Left ventricle myocardium superior (tissue), 1 donor: Measurements from ENCODE around the gene ALKBH5. TPM values are rescaled to one million over a fixed set of nuclear protein-coding genes. Genes with fewer than 3 reads are reported as not detected.

Source experiments
- ATAC-seq: fragments of 200-7000 bp; cut with Tn5 transposase; one replicate; pipeline ENCODE4 v1.9.1; 2020; ENCODE audit warnings: mild to moderate bottlenecking, moderate library complexity
- DNase-seq: peaks from one replicate; pipeline ENCODE4 v3.0.0-alpha.2; 2020
- intact Hi-C: fragments of 100-400 bp; cut with micrococcal nuclease; formaldehyde crosslinking; loops from one replicate; pipeline ENCODE4 v1.11.0; 2022
- total RNA-seq: library from RNA; stranded (reverse); fragmentation: NEBNext Ultra II Directional; extraction: Animal tissue kit (Norgen Biotek cat#: 25700); gene quantifications from one replicate; pipeline ENCODE4 v1.2.1, GENCODE V29; 2021
- donor health status: DM: no; HTN: yes; CAD: no; lungs with severe emphysema.

Gene ALKBH5
- total RNA-seq, 1 donor from 2014 or later = 197 TPM

- ATAC-seq (peak; percentile 33), DNase-seq (peak; percentile 71)
- intact Hi-C loops = no loop called here
These were observed 1.3 kb upstream of the ALKBH5 start for GRCh38 chr17:18182110-18182977.

- DNase-seq (peak; percentile 94), ATAC-seq (peak; percentile 66)
- intact Hi-C loops = no loop called here
These were observed 672 bp upstream of the ALKBH5 start for GRCh38 chr17:18182978-18183333.

- DNase-seq (peak; percentile 68), ATAC-seq (peak; percentile 6)
- intact Hi-C loops = no loop called here
These were observed 759 bp downstream of the ALKBH5 start for GRCh38 chr17:18184143-18185031.

DNA sequence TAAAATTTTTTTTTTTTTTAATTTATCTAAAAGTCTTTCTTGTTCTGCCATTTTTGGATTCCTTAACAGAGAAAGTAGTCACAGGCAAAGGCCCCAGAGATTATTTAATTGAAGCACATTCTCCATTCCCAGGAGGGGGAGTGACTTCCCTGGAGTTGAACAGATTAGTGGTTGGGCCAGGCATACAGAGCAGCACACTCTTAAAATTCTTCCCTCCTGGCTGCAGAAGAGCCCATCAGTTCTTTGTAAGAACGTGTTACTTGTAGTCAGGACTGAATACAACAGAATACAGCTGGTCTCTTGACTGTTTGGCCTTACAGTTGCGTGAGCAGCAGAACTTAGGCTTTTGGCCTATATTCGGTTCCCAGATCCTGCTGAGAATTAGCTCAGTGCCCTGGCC lies 1.8 kb downstream of the ALKBH5 start:
- DNase-seq = no peak
- no peak for ATAC-seq
- intact Hi-C loops = no loop called here

- ATAC-seq (no peak), DNase-seq (no peak)
- intact Hi-C loops = no loop called here
These were observed 2.4 kb downstream of the ALKBH5 start for GRCh38 chr17:18185832-18186626.

GRCh38 chr17:18186627-18186982 lies 3.0 kb downstream of the ALKBH5 start:
- intact Hi-C loops = no loop called here
- DNase-seq = no peak
- ATAC-seq = no peak

GRCh38 chr17:18187226-18187625 lies 3.6 kb downstream of the ALKBH5 start:
- intact Hi-C loops = no loop called here
- ATAC-seq (no peak), DNase-seq (no peak)

DNA sequence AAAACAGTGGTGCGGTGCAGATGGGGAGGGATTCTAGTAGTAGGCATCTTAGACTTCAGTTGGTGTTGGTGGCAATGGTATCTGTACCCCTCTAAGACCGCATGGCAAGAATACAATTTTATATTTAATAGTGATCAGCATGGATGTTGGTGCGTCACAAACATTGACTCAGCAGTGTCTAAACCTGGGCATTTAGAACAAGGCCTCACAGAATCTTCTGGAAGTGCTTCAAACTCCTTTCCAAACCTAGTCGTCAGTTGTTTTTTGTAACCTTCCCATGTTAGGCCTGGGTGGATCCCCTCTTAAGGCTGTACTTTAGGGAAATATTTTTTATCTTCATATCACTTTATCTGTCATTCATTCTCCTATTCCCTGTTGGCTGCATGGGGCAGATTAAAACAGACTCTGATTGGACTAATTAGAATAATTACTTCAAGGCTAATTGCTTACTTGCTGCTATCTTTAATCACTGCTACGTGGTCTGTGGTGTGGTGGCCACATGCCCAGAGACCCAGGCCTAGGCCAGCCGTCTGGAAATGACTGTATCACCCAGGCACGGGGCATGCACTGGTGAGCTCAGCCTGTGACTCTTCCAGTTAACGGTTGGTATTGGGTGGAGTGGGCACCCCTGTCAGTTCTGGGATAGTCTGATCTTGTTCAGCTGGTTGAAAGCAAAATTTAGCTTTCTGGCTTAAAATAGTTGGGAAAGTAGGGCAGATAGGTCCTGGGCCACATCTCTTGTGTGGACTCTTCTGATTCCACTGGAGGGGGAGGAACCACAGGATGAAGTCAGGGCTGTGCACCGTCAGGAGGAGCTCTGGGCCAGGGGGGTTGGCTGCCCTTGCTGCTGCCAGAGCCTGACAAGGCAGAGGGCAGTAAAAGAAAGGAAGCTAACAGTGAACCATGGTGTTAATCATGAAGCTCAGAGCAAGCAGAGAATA lies 4.5 kb downstream of the ALKBH5 start:
- ATAC-seq (peak; percentile 16), DNase-seq (peak; percentile 67)
- intact Hi-C loops = no loop called here

- no peak for DNase-seq
- intact Hi-C loops = no loop called here
- no peak for ATAC-seq
These were observed 7.1 kb downstream of the ALKBH5 start for GRCh38 chr17:18190628-18191235.

- DNase-seq = peak; percentile 38
- ATAC-seq = peak; percentile 13
- intact Hi-C loops = no loop called here
These were observed 7.6 kb downstream of the ALKBH5 start for GRCh38 chr17:18191236-18191667.

- intact Hi-C loops = no loop called here
- DNase-seq = no peak
- ATAC-seq = peak; percentile 19
These were observed 8.3 kb downstream of the ALKBH5 start for GRCh38 chr17:18191967-18192366.

GRCh38 chr17:18194394-18194793 lies 10.8 kb downstream of the ALKBH5 start:
- intact Hi-C loops = no loop called here

GRCh38 chr17:18194804-18195203 lies 11.2 kb downstream of the ALKBH5 start:
- DNase-seq (no peak), ATAC-seq (no peak)
- intact Hi-C loops = no loop called here

More at GRCh38 chr17:18194394-18194793, 10.8 kb downstream of the ALKBH5 start:
- ATAC-seq (peak; percentile 43), DNase-seq (no peak)

- no peak for ATAC-seq
- DNase-seq = no peak
- intact Hi-C loops = no loop called here
These were observed 11.6 kb downstream of the ALKBH5 start for GRCh38 chr17:18195246-18195645.

DNA sequence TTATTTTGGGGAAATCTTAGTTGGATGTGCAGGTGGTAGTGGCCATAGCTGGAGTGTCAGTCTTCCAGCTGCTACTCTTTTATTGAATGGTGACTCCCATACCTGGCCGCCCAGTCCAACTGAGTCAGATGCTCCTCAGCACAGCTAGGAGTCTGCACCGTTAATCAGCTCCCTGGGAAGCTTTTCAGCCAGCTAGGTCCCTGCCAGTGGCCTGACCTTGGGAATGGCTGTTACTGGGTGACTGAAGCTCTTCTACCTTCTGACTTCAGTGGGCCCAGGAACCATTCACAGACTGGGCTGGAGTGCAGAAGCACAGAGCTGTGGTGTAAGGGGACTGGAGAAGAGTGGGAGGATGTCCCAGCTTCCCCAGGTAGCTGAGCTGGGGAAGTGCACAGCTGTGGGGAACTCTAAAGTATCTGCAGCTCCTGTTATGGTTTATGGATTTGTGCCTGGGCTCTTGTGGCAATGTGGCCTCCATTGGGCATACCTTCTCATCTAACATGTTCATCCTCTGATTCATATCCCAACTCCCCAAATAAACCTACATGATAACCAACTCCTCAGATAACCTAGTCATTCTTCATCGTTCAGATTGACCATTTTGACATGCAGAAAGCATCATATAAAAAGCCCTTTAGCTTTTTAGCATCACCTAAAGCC lies 14.0 kb downstream of the ALKBH5 start:
- intact Hi-C loops = no loop called here
- ATAC-seq = no peak

DNA sequence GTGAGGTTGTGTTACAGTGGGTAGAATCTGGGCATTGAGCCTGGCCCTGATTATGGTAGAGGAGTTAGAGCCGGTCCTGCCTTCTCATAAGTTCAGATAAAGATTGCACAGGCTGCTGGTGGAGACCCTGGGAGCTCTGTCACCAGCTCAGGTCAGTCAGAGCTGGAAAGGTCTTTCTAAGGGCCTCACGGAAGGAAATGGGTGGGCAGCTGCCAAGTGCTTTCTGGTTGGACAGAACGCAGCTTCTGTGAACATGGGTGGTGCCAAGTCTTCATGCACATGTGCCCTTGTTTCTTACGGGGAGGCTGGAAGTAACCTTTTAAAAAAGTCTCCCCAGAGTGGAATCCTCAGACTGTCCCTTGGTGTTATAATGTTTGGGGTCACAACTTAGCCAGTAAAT lies 14.9 kb downstream of the ALKBH5 start:
- peak; percentile 30 for ATAC-seq
- DNase-seq = peak; percentile 41
- intact Hi-C loops = no loop called here

More for the DNA sequence above, 14.0 kb downstream of the ALKBH5 start:
- no peak for DNase-seq

GRCh38 chr17:18201108-18201507 lies 17.5 kb downstream of the ALKBH5 start:
- peak; percentile 68 for ATAC-seq
- intact Hi-C loops = no loop called here

More at GRCh38 chr17:18201108-18201507, 17.5 kb downstream of the ALKBH5 start:
- no peak for DNase-seq
